HepG2 (cell line): ENCODE measurements around the gene JPH2. TPM values are rescaled to one million over a fixed set of nuclear protein-coding genes. Genes with fewer than 3 reads are reported as not detected.

Source experiments
- CHCHD3 ChIP-seq: sonication (generic); formaldehyde crosslinking; IDR thresholded peaks from 2 replicates; pipeline ENCODE4 v1.8.0; 2022; ENCODE audit warnings: mild to moderate bottlenecking, missing genetic modification reagents, moderate library complexity
- FOXO1 ChIP-seq: sonication (generic); formaldehyde crosslinking; IDR thresholded peaks from 2 replicates; pipeline ENCODE4 v1.4.0; 2020; ENCODE audit warnings: missing genetic modification reagents
- GABPB1 ChIP-seq: IDR thresholded peaks from 2 replicates; pipeline ENCODE4 v1.6.1; 2016; ENCODE audit warnings: mild to moderate bottlenecking, missing genetic modification reagents, moderate library complexity, missing compliant biosample characterization
- GTF3A ChIP-seq: sonication (generic); formaldehyde crosslinking; conservative IDR thresholded peaks from 2 replicates; pipeline ENCODE4 v1.4.0; 2020; ENCODE audit warnings: mild to moderate bottlenecking, missing genetic modification reagents
- KDM2A ChIP-seq: sonication (generic); formaldehyde crosslinking; IDR thresholded peaks from 2 replicates; pipeline ENCODE4 v1.4.0; 2020; ENCODE audit warnings: low read depth, missing genetic modification reagents, borderline replicate concordance
- POLR2AphosphoS2 ChIP-seq: IDR thresholded peaks from 2 replicates; pipeline ENCODE4 v1.6.1; 2011; ENCODE audit warnings: low read depth, low read length, improper control_type of control experiment
- ZNF598 ChIP-seq: sonication (generic); formaldehyde crosslinking; IDR thresholded peaks from 2 replicates; pipeline ENCODE4 v1.5.1; 2020; ENCODE audit warnings: mild to moderate bottlenecking, missing genetic modification reagents, borderline replicate concordance
- ZNF850 ChIP-seq: sonication (generic); formaldehyde crosslinking; conservative IDR thresholded peaks from 2 replicates; pipeline ENCODE4 v1.9.0; 2021; ENCODE audit warnings: mild to moderate bottlenecking, missing genetic modification reagents
- polyA plus RNA-seq, 8 experiments: library from polyadenylated mRNA; depleted of rRNA in 3 of 8; stranded (reverse) in 7 of 8; unstranded in 1 of 8; fragments of >200 nt; fragmentation: Illumina TruSeq in 4 of 8; extraction: Trizol in 4 of 8; gene quantifications; 2 replicates each; pipeline versions ENCODE4 v1.2.1 to v1.2.3, GENCODE V29; 2011 to 2016; ENCODE audit warnings: low read depth in 4 of 8, missing spikeins in 1 of 8, mixed read lengths in 1 of 8; ENCODE audit not compliant: insufficient read depth in 1 of 8
- total RNA-seq, 5 experiments: library from RNA; depleted of rRNA; stranded (reverse); fragments of >200 nt; fragmentation: Illumina TruSeq; extraction: Trizol; gene quantifications; 2 replicates each; pipeline ENCODE4 v1.2.3, GENCODE V29; 2016; ENCODE audit warnings: low read depth in 1 of 5
- TF ChIP-seq, protein P1 (sequence below): sonication (generic); formaldehyde crosslinking; IDR thresholded peaks from 2 replicates; pipeline ENCODE4 v1.8.0; 2022; ENCODE audit warnings: mild to moderate bottlenecking, missing genetic modification reagents, moderate library complexity
- TF ChIP-seq, protein P2 (sequence below): sonication (generic); formaldehyde crosslinking; IDR thresholded peaks from 2 replicates; pipeline ENCODE4 v1.4.0; 2020; ENCODE audit warnings: missing genetic modification reagents, borderline replicate concordance
- TF ChIP-seq, protein P3 (sequence below): sonication (generic); formaldehyde crosslinking; IDR thresholded peaks from 2 replicates; pipeline ENCODE4 v1.4.0; 2020; ENCODE audit warnings: missing genetic modification reagents
- TF ChIP-seq, protein P4 (sequence below): fragments of 450-650 bp; IDR thresholded peaks from 2 replicates; pipeline ENCODE4 v1.6.1; 2016
- TF ChIP-seq, protein P5 (sequence below): sonication (generic); formaldehyde crosslinking; IDR thresholded peaks from 2 replicates; pipeline ENCODE4 v1.4.0; 2020; ENCODE audit warnings: missing genetic modification reagents, mild to moderate bottlenecking, borderline replicate concordance

Gene JPH2
- total and polyA plus RNA-seq, 2 of the 13 experiments (the other 11 are each of a cell fraction or from before 2014, with no cell fraction given), result 0.42 TPM; not detected in 1

DNA sequence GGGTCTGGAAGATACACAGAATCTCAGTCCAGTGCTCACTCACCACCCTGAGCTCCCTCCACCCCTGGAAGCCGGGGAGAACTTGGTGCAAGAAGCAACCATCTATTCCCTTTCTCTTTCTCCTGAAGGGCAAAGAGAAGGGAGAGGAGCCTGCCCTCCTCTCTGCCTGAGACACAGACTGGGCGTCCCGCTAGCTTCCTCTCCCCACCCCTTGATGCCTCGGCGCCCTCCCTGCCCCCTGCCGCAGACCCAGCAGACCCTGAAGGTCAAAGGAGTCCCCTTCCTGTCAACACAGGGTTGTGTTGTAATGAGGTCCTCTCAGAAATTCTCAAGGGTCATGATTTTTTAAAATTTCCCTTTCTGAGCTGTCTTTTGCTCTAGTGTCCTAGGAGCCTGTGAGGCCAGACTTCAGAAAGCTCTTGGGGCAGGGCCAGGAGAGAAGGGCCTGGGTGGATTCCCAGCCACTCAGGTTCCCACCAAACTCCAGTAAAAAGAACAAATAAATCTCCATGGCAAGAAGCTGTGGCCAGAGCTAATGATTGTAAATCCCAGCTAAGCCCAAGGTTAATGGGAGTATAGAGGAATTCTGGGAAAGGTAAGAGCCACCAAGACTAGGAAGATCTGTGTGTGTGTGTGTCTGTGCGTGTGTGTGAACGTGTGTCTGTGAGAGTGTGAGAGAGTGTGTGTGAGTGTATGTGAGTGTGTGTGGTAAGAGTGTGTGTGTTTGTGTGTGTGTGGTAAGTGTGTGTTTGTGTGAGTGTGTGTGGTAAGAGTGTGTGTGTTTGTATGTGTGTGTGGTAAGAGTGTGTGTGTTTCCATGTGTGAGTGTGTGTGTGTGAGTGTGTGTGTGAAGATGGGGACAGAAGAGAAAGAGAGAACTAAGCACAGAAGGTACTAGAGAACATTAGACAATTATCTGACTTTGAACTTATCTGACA, 1.1 kb upstream of the JPH2 start (continued):
- TF ChIP-seq POLR2AphosphoS2 (no peak), ZNF850 (no peak), KDM2A (CRISPR knock-in tag) (0 out of 2 replicates have a peak, but pooled peaks have one; percentile 32), ZNF598 (CRISPR knock-in tag) (no peak), GTF3A (CRISPR knock-in tag) (0 out of 2 replicates have a peak, but pooled peaks have one; percentile 36), CHCHD3 (CRISPR knock-in tag) (no peak), GABPB1 (CRISPR knock-in tag) (no peak), FOXO1 (0 out of 2 replicates have a peak, but pooled peaks have one; percentile 5)
- TF ChIP-seq, protein P1, sequence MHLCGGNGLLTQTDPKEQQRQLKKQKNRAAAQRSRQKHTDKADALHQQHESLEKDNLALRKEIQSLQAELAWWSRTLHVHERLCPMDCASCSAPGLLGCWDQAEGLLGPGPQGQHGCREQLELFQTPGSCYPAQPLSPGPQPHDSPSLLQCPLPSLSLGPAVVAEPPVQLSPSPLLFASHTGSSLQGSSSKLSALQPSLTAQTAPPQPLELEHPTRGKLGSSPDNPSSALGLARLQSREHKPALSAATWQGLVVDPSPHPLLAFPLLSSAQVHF (CRISPR knock-in tag), result no peak
- TF ChIP-seq, protein P2, sequence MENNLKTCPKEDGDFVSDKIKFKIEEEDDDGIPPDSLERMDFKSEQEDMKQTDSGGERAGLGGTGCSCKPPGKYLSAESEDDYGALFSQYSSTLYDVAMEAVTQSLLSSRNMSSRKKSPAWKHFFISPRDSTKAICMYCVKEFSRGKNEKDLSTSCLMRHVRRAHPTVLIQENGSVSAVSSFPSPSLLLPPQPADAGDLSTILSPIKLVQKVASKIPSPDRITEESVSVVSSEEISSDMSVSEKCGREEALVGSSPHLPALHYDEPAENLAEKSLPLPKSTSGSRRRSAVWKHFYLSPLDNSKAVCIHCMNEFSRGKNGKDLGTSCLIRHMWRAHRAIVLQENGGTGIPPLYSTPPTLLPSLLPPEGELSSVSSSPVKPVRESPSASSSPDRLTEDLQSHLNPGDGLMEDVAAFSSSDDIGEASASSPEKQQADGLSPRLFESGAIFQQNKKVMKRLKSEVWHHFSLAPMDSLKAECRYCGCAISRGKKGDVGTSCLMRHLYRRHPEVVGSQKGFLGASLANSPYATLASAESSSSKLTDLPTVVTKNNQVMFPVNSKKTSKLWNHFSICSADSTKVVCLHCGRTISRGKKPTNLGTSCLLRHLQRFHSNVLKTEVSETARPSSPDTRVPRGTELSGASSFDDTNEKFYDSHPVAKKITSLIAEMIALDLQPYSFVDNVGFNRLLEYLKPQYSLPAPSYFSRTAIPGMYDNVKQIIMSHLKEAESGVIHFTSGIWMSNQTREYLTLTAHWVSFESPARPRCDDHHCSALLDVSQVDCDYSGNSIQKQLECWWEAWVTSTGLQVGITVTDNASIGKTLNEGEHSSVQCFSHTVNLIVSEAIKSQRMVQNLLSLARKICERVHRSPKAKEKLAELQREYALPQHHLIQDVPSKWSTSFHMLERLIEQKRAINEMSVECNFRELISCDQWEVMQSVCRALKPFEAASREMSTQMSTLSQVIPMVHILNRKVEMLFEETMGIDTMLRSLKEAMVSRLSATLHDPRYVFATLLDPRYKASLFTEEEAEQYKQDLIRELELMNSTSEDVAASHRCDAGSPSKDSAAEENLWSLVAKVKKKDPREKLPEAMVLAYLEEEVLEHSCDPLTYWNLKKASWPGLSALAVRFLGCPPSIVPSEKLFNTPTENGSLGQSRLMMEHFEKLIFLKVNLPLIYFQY (CRISPR knock-in tag), result no peak
- TF ChIP-seq, protein P3, sequence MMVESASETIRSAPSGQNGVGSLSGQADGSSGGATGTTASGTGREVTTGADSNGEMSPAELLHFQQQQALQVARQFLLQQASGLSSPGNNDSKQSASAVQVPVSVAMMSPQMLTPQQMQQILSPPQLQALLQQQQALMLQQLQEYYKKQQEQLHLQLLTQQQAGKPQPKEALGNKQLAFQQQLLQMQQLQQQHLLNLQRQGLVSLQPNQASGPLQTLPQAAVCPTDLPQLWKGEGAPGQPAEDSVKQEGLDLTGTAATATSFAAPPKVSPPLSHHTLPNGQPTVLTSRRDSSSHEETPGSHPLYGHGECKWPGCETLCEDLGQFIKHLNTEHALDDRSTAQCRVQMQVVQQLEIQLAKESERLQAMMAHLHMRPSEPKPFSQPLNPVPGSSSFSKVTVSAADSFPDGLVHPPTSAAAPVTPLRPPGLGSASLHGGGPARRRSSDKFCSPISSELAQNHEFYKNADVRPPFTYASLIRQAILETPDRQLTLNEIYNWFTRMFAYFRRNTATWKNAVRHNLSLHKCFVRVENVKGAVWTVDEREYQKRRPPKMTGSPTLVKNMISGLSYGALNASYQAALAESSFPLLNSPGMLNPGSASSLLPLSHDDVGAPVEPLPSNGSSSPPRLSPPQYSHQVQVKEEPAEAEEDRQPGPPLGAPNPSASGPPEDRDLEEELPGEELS (CRISPR knock-in tag), result no peak
- TF ChIP-seq, protein P4, sequence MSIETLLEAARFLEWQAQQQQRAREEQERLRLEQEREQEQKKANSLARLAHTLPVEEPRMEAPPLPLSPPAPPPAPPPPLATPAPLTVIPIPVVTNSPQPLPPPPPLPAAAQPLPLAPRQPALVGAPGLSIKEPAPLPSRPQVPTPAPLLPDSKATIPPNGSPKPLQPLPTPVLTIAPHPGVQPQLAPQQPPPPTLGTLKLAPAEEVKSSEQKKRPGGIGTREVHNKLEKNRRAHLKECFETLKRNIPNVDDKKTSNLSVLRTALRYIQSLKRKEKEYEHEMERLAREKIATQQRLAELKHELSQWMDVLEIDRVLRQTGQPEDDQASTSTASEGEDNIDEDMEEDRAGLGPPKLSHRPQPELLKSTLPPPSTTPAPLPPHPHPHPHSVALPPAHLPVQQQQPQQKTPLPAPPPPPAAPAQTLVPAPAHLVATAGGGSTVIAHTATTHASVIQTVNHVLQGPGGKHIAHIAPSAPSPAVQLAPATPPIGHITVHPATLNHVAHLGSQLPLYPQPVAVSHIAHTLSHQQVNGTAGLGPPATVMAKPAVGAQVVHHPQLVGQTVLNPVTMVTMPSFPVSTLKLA, result peak; percentile 29; the same call in 1 of the 2 replicates
- TF ChIP-seq, protein P5, sequence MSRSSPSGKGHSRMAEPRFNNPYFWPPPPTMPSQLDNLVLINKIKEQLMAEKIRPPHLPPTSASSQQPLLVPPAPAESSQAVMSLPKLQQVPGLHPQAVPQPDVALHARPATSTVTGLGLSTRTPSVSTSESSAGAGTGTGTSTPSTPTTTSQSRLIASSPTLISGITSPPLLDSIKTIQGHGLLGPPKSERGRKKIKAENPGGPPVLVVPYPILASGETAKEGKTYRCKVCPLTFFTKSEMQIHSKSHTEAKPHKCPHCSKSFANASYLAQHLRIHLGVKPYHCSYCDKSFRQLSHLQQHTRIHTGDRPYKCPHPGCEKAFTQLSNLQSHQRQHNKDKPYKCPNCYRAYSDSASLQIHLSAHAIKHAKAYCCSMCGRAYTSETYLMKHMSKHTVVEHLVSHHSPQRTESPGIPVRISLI (CRISPR knock-in tag), result 0 out of 2 replicates have a peak, but pooled peaks have one; percentile 10
